OCI-LY7 (cell line): ENCODE measurements around the gene RABEPK. TPM values are rescaled to one million over a fixed set of nuclear protein-coding genes. Genes with fewer than 3 reads are reported as not detected.
"Not testable (repeated sequence)": the region's sequence is repeated elsewhere in the genome, so short reads cannot be mapped to it uniquely, and the experiment has no call there.

Source experiments
- BruUV-seq: library from RNA; stranded (reverse); fragments of 400-500 nt; replicated peaks from 2 replicates; lab custom pipeline; 2021; lab: Mats Ljungman, UMichigan
- CTCF ChIA-PET: fragments of 300-600 bp; sonication (Branson Sonifier 250); formaldehyde crosslinking; loops from one replicate; lab custom pipeline; 2022; ENCODE audit warnings: antibody characterized with exemption; ENCODE audit not compliant: unreplicated experiment; lab: Charles Lee
- POLR2A ChIA-PET: fragments of 300-600 bp; sonication (Branson Sonifier 250); formaldehyde crosslinking; loops from one replicate; lab custom pipeline; 2022; ENCODE audit warnings: antibody characterized with exemption; lab: Charles Lee
- DNase-seq: peaks from one replicate; pipeline ENCODE4 v3.0.0-alpha.2; 2015; ENCODE audit warnings: low spot score
- H2AFZ ChIP-seq: fragments of 200-600 bp; sonication (generic), shearing (Covaris generic); 2 replicates; pipeline ENCODE4 v1.6.1; 2014; ENCODE audit warnings: mild to moderate bottlenecking, antibody characterized with exemption, low read length, moderate library complexity
- H3K27ac ChIP-seq: fragments of 200-600 bp; sonication (generic); 2 replicates; pipeline ENCODE4 v1.5.1; 2014; ENCODE audit warnings: mixed run types, low read depth, mild to moderate bottlenecking, moderate library complexity, low read length, inconsistent platforms; ENCODE audit not compliant: poor library complexity, severe bottlenecking
- H3K36me3 ChIP-seq: fragments of 200-600 bp; sonication (generic); 2 replicates; pipeline ENCODE4 v1.6.1; 2014; ENCODE audit warnings: mild to moderate bottlenecking, antibody characterized with exemption, low read length, moderate library complexity, mixed read lengths; ENCODE audit not compliant: insufficient read depth
- H3K4me1 ChIP-seq: fragments of 200-600 bp; sonication (generic); 2 replicates; pipeline ENCODE4 v1.5.1; 2014; ENCODE audit warnings: mild to moderate bottlenecking, low read length; ENCODE audit not compliant: insufficient read depth, poor library complexity, severe bottlenecking
- H3K4me2 ChIP-seq: fragments of 200-600 bp; sonication (generic); 2 replicates; pipeline ENCODE4 v1.6.1; 2014; ENCODE audit warnings: mild to moderate bottlenecking, low read length
- H3K4me3 ChIP-seq: fragments of 200-600 bp; sonication (generic); 2 replicates; pipeline ENCODE4 v1.5.1; 2014; ENCODE audit warnings: mild to moderate bottlenecking, low read depth, low read length; ENCODE audit not compliant: poor library complexity, severe bottlenecking
- H3K79me2 ChIP-seq: fragments of 200-600 bp; sonication (generic); 2 replicates; pipeline ENCODE4 v1.6.1; 2016; ENCODE audit warnings: low read depth, mild to moderate bottlenecking, low read length, moderate library complexity, mixed read lengths; ENCODE audit not compliant: insufficient read depth
- H3K9me2 ChIP-seq: fragments of 200-600 bp; sonication (generic); 2 replicates; pipeline ENCODE4 v1.6.1; 2016; ENCODE audit warnings: mild to moderate bottlenecking, low read length, mixed read lengths; ENCODE audit not compliant: insufficient read depth
- H3K9me3 ChIP-seq: fragments of 200-600 bp; sonication (generic); 2 replicates; pipeline ENCODE4 v1.6.1; 2014; ENCODE audit warnings: mild to moderate bottlenecking, mixed run types, low read length, mixed read lengths
- H4K20me1 ChIP-seq: fragments of 200-600 bp; sonication (generic); 2 replicates; pipeline ENCODE4 v1.6.1; 2014; ENCODE audit warnings: mild to moderate bottlenecking, antibody characterized with exemption, low read length, moderate library complexity, mixed read lengths; ENCODE audit not compliant: insufficient read depth
- EZH2phosphoT487 ChIP-seq: fragments of 200-600 bp; sonication (generic); IDR thresholded peaks from 2 replicates; pipeline ENCODE4 v1.6.1; 2018; ENCODE audit warnings: low read depth, borderline replicate concordance, mild to moderate bottlenecking, mixed run types, antibody characterized with exemption, low read length, moderate library complexity, mixed read lengths
- intact Hi-C: fragments of 100-400 bp; cut with micrococcal nuclease; formaldehyde crosslinking; loops from one replicate; pipeline ENCODE4 v1.10.0; 2022; ENCODE audit not compliant: unreplicated experiment
- total RNA-seq, 2 experiments: library from RNA; depleted of rRNA in 1 of 2; stranded (reverse); fragments of >200 nt in 1 of 2; shearing (Covaris generic) in 1 of 2; gene quantifications; 2 replicates each; pipeline ENCODE4 v1.2.3, GENCODE V29; 2014 to 2022
- TF ChIP-seq, protein P1 (sequence below): fragments of 200-600 bp; sonication (generic); conservative IDR thresholded peaks from 2 replicates; pipeline ENCODE4 v1.5.1; 2014; ENCODE audit warnings: mild to moderate bottlenecking, antibody characterized with exemption, low read length, moderate library complexity, mixed read lengths

RABEPK gene
- total RNA-seq, 2 experiments from 2014 or later, result 22.9 to 27.0 TPM

DNA sequence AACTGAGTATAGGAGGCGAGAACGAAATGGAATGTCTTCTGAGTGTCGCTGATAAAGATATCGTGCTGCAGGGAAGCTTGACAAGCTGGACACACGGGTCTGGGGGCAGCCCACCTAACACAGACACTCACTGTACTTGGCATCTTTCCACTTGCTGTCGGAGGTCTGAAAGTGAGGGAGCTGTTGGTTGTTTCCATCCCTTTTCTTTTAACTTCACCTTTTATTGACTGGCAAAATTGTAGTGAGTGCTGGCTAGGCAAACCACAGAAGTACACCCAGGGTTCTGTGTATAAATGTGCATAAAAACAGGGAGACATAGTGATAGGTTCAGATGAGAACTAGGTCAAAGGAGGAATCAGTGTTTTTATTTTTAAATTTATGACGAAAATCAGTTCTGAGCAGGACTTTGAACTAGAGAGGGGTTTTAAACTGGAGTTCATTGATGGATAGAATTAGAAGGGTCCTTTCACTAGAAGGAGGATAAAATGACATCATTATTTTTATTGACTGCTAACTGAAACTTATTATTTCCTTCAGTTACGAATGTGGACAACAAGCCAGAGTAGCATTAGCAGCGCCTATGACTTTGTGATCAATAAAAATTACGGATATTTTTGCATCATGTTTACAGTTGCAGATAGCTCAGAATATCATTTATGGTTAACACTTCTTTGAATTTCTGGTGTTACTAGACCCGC is 62.1 kb downstream of the RABEPK start:
- H2AFZ ChIP-seq, result peak overlapping the region; percentile 93; the same call in 1 of the 2 replicates
- CTCF ChIA-PET, result no interaction called here

DNA sequence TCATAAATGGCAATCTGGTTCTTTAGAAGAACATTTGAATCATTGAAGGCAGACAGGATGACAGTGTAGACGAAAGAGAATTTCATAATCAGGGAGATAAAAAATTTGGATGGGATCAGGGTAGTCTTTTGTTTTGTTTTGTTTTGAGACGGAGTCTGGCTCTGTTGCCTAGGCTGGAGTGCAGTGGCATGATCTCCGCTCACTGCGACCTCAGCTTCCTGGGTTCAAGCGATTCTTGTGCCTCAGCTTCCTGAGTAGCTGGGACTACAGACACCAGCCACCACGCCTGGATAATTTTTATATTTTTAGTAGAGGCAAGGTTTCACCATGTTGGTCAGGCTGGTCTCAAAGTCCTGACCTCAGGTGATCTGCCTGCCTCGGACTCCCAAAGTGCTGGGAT is 63.7 kb downstream of the RABEPK start:
- H3K4me3 ChIP-seq, H3K36me3 ChIP-seq, H3K27ac ChIP-seq, H3K9me3 ChIP-seq, CTCF ChIA-PET, BruUV-seq, intact Hi-C loops, H3K9me2 ChIP-seq, DNase-seq, H2AFZ ChIP-seq, H4K20me1 ChIP-seq: not testable (repeated sequence)
- Histone ChIP-seq H3K79me2 (peaks cover 35% of the 10 kb centered on the region; the same call in 1 of the 2 replicates), H3K4me1 (peaks cover 28% of the 10 kb centered on the region), H3K4me2 (peak overlapping the region; percentile 77; the same call in 1 of the 2 replicates)
- POLR2A ChIA-PET, result interaction anchor here (0.6 to 0.7 kb wide), 2 partner anchors 26 to 563 kb away, joined by 3 read pairs; no protein-coding TSS in a partner anchor

More for the DNA sequence above, 62.1 kb downstream of the RABEPK start:
- Histone ChIP-seq H3K4me3 (peak overlapping the region; percentile 95), H3K4me2 (peak overlapping the region; percentile 77), H3K36me3 (peaks cover 3% of the 10 kb centered on the region; the same call in 1 of the 2 replicates), H4K20me1 (no peaks in the 10 kb centered on the region), H3K4me1 (peaks cover 28% of the 10 kb centered on the region), H3K9me2 (no peaks in the 10 kb centered on the region), H3K27ac (no peak overlapping the region), H3K79me2 (peaks cover 28% of the 10 kb centered on the region; the same call in 1 of the 2 replicates), H3K9me3 (no peaks in the 10 kb centered on the region)
- POLR2A ChIA-PET, result interaction anchor here (0.6 to 3.4 kb wide), 4 partner anchors 11 to 120 kb away, joined by 3 to 28 read pairs (median 4); partner anchors contain the start of gene HSPA5
- intact Hi-C loops, result no loop called here
- peak; percentile 21 for DNase-seq
- TF ChIP-seq, protein P1, sequence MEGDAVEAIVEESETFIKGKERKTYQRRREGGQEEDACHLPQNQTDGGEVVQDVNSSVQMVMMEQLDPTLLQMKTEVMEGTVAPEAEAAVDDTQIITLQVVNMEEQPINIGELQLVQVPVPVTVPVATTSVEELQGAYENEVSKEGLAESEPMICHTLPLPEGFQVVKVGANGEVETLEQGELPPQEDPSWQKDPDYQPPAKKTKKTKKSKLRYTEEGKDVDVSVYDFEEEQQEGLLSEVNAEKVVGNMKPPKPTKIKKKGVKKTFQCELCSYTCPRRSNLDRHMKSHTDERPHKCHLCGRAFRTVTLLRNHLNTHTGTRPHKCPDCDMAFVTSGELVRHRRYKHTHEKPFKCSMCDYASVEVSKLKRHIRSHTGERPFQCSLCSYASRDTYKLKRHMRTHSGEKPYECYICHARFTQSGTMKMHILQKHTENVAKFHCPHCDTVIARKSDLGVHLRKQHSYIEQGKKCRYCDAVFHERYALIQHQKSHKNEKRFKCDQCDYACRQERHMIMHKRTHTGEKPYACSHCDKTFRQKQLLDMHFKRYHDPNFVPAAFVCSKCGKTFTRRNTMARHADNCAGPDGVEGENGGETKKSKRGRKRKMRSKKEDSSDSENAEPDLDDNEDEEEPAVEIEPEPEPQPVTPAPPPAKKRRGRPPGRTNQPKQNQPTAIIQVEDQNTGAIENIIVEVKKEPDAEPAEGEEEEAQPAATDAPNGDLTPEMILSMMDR, result no peak
- TF ChIP-seq EZH2phosphoT487, result no peak
- BruUV-seq, result TSS peak; percentile 62

DNA sequence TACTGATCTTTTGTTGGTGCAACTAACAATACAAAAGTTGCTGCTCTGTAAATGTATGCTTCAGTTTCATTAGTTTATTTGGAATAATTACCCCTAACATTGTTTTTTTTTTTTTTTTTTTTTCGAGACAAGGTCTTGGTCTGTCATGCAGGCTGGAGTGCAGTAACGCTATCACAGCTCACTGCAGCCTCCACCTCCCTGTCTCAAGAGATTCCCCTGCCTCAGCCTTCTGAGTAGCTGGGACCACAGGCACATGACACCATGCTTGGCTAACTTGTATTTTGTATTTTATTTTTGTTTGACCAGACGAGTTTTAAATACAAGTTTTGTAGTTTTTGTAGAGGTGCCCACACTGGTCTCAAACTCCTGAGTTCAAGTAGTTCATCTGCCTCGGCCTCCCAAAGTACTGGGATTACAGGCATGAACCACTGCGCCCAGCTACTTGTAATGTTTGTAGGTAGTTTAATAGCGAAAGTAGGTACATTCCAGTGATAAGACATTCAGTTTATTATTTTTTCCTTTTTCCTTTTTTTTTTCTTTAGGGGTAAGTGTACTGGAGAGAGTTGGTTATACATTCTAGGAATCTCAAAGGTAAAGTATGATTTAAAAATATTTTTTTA is 68.2 kb downstream of the RABEPK start:
- Histone ChIP-seq H3K27ac (no peak overlapping the region), H3K79me2 (peaks cover 35% of the 10 kb centered on the region; the same call in 1 of the 2 replicates), H3K9me3 (no peaks in the 10 kb centered on the region), H2AFZ (no peak overlapping the region), H3K4me1 (peaks cover 11% of the 10 kb centered on the region), H3K4me2 (no peak overlapping the region), H4K20me1 (no peaks in the 10 kb centered on the region), H3K9me2 (no peaks in the 10 kb centered on the region), H3K36me3 (peaks cover 27% of the 10 kb centered on the region), H3K4me3 (no peak overlapping the region)
- intact Hi-C loops, result no loop called here
- CTCF ChIA-PET, result interaction anchor here (0.5 kb wide), 1 partner anchor 11 kb away, joined by 3 read pairs; no protein-coding TSS in a partner anchor
- POLR2A ChIA-PET, result interaction anchor here (0.6 to 1.8 kb wide), 3 partner anchors 27 to 1946 kb away, joined by 3 to 9 read pairs (median 6); partner anchors contain the start of gene HSPA5
- DNase-seq, result no peak
- TF ChIP-seq EZH2phosphoT487, result no peak
- TF ChIP-seq, protein P1, result no peak
- no TSS peak for BruUV-seq
